IPS-18c (cell line): ENCODE results near the gene SNAP29.
"Not testable (repeated sequence)": the region's sequence is repeated elsewhere in the genome, so short reads cannot be mapped to it uniquely, and the experiment has no call there.

Experiments used
- H3K4me3 ChIP-seq: 2 replicates; pipeline ENCODE4 v1.7.0; 2013; ENCODE audit warnings: low read depth, mild to moderate bottlenecking, low read length, moderate library complexity; ENCODE audit not compliant: insufficient read depth
- H3K9me3 ChIP-seq: one replicate; pipeline ENCODE4 v1.6.1; 2013; ENCODE audit warnings: mild to moderate bottlenecking, low read length, moderate library complexity; ENCODE audit not compliant: control insufficient read depth, insufficient read depth

SNAP29 gene

DNA sequence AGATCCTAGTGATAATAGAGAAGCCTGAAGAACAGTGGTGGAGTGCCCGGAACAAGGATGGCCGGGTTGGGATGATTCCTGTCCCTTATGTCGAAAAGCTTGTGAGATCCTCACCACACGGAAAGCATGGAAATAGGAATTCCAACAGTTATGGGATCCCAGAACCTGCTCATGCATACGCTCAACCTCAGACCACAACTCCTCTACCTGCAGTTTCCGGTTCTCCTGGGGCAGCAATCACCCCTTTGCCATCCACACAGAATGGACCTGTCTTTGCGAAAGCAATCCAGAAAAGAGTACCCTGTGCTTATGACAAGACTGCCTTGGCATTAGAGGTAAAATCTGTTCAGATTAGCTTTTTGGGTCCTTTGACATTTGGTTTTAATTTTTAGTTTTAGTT, 75.1 kb downstream of the SNAP29 start:
- Histone ChIP-seq H3K4me3 (no peak overlapping the region), H3K9me3 (no peaks in the 10 kb centered on the region)

DNA sequence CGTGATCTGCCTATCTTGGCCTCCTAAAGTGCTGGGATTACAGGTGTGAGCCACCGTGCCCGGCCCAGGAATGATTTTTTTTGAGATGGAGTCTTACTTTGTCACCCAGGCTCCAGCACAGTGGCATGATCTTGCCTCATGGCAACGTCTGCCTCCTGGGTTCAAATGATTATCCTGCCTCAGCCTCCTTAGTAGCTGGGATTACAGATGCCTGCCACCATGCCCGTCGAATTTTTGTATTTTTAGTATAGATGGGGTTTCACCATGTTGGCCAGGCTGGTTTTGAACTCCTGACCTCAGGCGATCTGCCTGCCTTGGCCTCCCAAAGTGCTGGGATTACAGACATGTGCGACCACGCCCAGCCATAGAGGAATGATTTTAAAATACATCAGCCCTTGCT, 76.2 kb downstream of the SNAP29 start:
- not testable (repeated sequence) for H3K9me3 ChIP-seq, H3K4me3 ChIP-seq

DNA sequence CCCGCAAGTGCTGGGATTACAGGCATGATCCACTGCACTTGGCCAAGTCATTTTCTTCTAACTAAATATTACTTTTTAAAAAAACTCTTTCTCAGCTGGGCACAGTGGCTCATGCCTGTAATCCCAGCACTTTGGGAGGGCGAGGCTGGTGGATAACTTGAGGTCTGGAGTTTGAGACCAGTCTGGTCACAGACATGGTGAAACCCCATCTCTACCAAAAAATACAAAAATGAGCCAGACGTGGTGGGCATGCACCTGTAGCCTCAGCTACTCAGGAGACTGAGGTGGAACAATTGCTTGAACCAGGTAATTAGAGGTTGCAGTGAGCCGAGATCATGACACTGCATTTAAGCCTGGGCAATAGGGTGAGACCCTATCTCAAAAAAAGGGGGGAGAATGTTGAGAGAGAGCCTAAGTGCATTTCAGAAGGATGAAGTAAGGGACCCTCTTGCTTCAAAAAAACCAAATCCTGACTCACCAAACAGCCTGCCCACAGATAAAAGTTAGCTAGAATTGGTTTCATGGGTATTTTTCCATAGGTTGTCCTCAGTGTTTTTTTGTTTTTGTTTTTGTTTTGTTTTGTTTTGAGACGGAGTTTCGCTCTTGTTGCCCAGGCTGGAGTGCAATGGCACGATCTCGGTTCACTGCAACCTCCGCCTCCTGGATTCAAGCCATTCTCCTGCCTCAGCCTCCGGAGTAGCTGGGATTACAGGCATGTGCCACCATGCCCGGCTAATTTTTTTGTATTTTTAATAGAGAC, 77.2 kb downstream of the SNAP29 start:
- H3K4me3 ChIP-seq, H3K9me3 ChIP-seq: not testable (repeated sequence)

DNA sequence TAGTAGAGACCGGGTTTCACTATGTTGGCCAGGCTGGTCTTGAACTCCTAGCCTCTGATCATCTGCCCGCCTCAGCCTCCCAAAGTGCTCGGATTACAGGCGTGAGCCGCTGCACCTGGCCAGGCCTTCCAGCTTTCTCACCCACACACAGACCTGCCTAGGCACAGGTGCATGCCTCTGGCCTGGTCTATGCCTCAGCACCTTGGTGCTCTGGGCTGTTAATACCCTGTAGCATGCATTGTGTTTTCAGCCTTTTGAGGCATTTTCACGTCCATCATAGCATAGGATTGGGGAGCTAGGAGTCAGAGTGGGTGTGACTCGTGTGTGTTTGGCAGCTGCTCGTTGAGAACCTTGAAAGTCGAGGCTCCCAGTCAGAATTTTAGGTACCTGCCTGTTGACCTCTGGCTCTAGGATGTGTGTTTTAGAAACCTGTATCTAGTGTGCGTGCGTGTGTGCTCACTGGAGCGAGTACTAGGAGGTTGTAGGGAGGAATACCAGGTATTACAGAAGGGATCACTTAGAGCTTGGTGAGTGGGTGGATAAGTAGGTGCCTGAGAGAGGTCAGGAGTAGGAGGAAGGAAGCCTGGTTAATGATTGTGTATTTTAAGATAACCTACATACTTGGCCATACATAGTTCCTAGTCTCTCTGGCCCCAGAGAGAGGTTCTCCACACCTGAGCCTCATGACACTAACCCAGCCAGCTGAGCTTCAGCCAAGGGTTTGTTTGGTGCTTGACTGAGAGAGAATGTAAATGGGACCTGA, 78.4 kb downstream of the SNAP29 start:
- Histone ChIP-seq H3K4me3 (no peak overlapping the region), H3K9me3 (peaks cover 2% of the 10 kb centered on the region)

DNA sequence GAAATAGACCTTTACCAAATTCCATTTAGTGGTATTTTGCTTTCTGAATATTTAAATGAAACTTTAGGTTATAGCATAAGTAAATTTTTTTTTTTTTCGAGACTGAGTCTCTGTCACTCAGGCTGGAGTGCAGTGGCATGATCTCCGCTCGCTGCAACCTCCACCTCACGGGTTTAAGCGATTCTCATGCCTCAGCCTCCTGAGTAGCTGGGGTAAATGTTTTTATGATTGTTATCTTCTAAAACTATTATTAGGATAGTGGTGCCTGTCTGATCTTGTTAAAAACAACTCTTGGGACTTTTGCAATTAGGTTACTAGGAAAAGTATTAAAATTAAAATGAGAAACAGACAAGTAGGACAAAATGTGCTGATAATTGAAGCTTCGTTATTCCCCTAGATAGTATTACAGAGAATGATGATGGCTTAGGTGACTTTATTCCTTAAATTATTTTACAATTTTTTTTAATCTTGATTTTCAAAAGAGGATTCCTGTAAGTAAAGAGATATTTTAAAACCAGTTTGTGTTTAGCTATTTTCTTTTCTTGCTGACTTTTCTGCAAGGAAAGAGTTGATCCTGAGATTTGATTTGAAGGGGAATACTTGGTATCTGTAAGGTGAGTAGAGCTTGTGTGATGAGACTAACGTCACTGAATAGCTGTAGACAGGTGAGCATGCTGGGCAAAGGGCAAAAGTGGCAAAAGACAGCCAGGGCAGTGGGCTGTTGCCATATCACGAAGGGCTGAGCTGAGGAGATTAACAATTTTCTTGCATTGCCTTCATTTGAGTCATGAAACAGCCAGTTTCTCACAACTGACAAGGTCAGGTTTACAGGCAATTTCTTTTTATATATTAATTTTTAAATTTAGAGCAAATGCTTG, 79.2 kb downstream of the SNAP29 start:
- H3K9me3 ChIP-seq: peaks cover 2% of the 10 kb centered on the region
- H3K4me3 ChIP-seq: no peak overlapping the region

DNA sequence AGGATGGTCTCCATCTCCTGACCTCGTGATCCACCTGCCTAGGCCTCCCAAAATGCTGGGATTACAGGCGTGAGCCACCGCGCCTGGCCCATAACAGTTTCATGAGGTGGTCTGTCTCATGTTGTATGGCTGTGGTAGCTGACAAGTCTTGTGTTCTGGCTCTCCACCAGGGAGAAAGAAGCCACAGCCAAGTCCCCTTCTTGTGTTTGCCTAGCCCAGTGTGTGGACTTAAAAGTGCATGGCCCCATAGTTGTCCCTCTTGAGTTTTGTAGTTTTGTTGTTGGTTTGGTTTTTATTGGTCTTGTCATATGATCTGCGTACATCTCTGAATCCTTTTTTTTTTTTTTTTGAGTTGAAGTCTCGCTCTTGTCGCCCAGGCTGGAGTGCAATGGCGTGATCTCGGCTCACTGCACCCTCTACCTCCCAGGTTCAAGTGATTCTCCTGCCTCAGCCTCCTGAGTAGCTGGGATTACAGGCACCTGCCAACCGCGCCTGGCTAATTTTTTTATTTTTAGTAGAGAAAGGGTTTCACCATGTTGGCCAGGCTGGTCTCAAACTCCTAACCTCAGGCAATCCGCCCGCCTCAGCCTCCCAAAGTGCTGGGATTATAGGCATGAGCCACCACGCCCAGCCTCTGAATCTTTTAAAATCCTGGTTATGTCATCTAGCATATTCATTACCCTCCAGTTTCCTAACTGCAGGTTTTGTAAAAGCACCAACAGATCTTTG, 80.8 kb downstream of the SNAP29 start:
- not testable (repeated sequence) for H3K4me3 ChIP-seq, H3K9me3 ChIP-seq

DNA sequence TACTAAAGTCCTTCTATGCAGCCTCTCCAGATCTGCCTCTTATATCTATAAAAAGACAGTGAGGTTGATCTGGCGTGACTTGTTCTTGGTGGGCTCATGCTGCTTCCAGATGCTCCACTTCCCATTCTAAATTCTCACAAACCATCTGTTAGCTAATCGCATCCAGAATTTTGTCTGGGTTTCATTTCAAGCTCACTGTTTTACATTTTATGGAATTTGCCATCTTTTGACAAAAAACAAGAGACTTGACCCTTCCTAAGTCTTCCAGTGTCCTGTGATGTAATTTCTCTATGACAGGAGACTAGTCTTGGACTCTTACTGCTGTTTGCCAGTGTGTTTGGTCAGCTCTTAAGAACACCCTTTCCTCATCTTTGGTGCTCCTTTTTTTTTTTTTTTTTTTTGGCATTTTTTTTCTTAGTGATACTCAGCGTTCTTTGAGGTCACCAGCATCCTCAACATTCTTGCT, 81.4 kb downstream of the SNAP29 start:
- H3K9me3 ChIP-seq: peaks cover 2% of the 10 kb centered on the region
- no peak overlapping the region for H3K4me3 ChIP-seq
